T-helper 1 cell treated with Interleukin-12 subunit alpha and Interleukin-12 subunit beta and Interleukin-4 antibody, amounts not matched to agents 30 μg/mL and 1 μg/mL, for 36 hours (primary cell): Measurements from ENCODE around the gene GLP1R.

Source experiments
- H3K27ac Mint-ChIP-seq: one replicate; pipeline ENCODE4 v1.8.0; 2021; ENCODE audit warnings: mild to moderate bottlenecking, mixed read lengths
- H3K27me3 Mint-ChIP-seq: one replicate; pipeline ENCODE4 v1.8.0; 2021; ENCODE audit warnings: low read depth, mixed read lengths
- H3K36me3 Mint-ChIP-seq: one replicate; pipeline ENCODE4 v1.8.0; 2021; ENCODE audit warnings: low read depth, mixed read lengths
- H3K4me1 Mint-ChIP-seq: one replicate; pipeline ENCODE4 v1.8.0; 2021; ENCODE audit warnings: low read depth, mixed read lengths
- H3K4me3 Mint-ChIP-seq: one replicate; pipeline ENCODE4 v1.8.0; 2021; ENCODE audit warnings: mild to moderate bottlenecking, moderate library complexity, mixed read lengths
- H3K9me3 Mint-ChIP-seq: one replicate; pipeline ENCODE4 v1.8.0; 2021; ENCODE audit warnings: mixed read lengths

The GLP1R gene

DNA sequence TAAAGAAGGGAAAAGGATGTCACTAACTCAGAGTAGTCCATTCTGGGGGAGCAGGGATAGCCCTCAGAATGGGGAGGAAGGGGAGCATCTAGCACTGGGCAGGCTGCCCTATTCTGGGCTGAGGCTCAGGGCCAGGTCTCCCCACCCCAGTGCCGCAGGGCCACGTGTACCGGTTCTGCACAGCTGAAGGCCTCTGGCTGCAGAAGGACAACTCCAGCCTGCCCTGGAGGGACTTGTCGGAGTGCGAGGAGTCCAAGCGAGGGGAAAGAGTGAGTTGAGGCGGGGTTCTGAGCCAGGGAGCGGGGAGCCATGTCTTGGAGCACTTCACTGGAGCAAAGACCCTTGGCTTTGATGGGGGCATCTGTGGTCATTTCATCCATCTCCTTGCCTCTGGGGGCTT lies 17.0 kb downstream of the GLP1R start:
- Mint-ChIP-seq H3K4me3 (no peak overlapping the region), H3K27me3 (peaks cover 40% of the 10 kb centered on the region), H3K27ac (no peak overlapping the region), H3K9me3 (no peaks in the 10 kb centered on the region), H3K36me3 (no peaks in the 10 kb centered on the region), H3K4me1 (no peaks in the 10 kb centered on the region)

DNA sequence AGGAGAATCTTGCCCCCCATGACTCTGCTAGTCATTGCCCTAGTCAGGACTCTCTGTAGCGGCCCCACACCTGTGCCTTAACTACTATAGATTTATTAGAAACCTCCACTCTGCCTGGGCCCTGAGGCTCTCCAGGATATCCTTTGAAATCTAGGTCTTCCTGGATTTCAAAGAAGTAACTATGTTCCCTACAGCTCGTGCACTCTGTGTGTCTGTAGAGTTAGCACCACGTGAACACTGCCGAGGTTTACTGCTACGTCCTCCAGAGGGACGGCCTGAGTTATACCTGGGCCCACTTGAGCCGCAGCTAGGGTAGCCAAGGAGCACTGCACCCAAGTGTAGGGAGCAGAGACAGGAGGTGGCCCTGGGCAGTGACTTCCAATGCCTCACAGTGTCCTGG lies 19.8 kb downstream of the GLP1R start:
- Mint-ChIP-seq H3K4me3 (no peak overlapping the region), H3K36me3 (no peaks in the 10 kb centered on the region), H3K4me1 (no peaks in the 10 kb centered on the region), H3K9me3 (no peaks in the 10 kb centered on the region), H3K27ac (no peak overlapping the region), H3K27me3 (peaks cover 40% of the 10 kb centered on the region)

DNA sequence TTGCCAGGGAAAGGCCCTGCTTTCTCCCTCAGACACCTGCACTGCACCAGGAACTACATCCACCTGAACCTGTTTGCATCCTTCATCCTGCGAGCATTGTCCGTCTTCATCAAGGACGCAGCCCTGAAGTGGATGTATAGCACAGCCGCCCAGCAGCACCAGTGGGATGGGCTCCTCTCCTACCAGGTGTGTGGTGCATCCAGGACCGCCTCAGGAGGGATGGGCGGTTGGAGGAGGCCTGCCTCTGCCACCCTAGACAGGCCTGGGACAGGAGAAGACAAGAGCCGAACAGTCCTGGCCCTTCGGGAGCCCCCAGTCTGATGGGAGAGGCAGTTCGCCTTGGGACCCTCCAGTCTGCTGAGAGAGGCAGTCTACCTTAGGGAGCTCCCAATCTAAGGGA lies 24.2 kb downstream of the GLP1R start:
- no peak overlapping the region for H3K27ac Mint-ChIP-seq
- H3K4me1 Mint-ChIP-seq = peaks cover 3% of the 10 kb centered on the region
- H3K27me3 Mint-ChIP-seq = peaks cover 19% of the 10 kb centered on the region
- H3K36me3 Mint-ChIP-seq = no peaks in the 10 kb centered on the region
- H3K4me3 Mint-ChIP-seq = no peak overlapping the region
- no peaks in the 10 kb centered on the region for H3K9me3 Mint-ChIP-seq

DNA sequence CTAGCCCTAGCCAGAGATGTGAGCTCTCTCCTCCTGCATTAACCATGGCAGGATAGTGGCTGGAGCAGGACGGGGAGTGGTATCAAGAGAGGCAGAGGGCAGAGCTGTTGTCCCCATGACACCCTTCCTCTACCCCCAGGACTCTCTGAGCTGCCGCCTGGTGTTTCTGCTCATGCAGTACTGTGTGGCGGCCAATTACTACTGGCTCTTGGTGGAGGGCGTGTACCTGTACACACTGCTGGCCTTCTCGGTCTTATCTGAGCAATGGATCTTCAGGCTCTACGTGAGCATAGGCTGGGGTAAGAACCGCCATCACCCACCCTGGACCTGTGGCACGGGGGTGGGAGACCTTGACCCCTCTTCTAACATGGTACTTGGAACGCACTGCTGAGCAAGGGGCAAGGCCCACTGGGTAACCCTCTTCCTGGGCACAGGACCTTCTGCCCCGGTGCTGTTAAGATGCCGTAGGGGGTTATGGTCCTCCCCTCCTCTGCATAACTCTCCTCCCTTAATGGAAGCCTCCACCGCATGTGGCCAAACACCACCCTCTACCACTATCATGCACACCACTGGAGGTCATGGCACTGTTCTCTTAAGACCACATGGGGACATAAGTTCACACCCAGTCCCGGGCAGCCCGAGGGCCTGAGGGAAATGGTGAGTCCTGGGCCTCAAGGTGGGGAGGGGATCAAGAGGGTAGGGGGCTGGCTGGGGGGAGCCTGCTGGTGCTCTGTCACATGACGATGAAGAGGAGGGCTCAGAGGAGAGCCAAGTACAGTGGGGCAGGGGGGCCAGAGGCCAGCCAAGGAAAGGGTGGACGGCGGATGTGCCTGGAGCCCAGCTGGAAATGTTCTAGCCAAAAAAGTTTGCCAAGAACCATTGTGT lies 25.1 kb downstream of the GLP1R start:
- H3K27ac Mint-ChIP-seq = no peak overlapping the region
- H3K4me1 Mint-ChIP-seq = peaks cover 3% of the 10 kb centered on the region
- no peaks in the 10 kb centered on the region for H3K9me3 Mint-ChIP-seq
- H3K4me3 Mint-ChIP-seq = no peak overlapping the region
- peaks cover 18% of the 10 kb centered on the region for H3K27me3 Mint-ChIP-seq
- H3K36me3 Mint-ChIP-seq = no peaks in the 10 kb centered on the region

DNA sequence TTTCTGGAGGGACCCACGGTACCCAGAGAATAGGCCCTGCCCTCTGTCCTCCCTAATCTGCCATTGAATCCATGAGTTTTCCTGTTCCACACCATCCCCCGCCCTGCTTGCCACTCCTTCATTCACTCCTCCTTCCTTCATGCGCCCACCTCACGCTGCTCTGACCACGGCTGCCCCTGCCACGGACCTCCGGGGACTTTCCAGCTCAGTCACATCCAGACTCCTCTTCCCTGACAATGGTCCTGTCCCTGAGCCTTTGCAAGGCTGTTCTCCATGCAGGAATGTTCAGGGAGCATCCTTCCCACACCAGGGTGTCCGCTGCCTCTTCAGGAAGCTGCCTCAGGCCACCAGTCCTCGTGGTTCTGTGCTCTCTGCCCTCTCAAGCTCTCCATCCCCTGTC lies 25.9 kb downstream of the GLP1R start:
- H3K27me3 Mint-ChIP-seq = peaks cover 14% of the 10 kb centered on the region
- peaks cover 3% of the 10 kb centered on the region for H3K4me1 Mint-ChIP-seq
- H3K27ac Mint-ChIP-seq = no peak overlapping the region
- no peak overlapping the region for H3K4me3 Mint-ChIP-seq
- no peaks in the 10 kb centered on the region for H3K9me3 Mint-ChIP-seq
- H3K36me3 Mint-ChIP-seq = no peaks in the 10 kb centered on the region

DNA sequence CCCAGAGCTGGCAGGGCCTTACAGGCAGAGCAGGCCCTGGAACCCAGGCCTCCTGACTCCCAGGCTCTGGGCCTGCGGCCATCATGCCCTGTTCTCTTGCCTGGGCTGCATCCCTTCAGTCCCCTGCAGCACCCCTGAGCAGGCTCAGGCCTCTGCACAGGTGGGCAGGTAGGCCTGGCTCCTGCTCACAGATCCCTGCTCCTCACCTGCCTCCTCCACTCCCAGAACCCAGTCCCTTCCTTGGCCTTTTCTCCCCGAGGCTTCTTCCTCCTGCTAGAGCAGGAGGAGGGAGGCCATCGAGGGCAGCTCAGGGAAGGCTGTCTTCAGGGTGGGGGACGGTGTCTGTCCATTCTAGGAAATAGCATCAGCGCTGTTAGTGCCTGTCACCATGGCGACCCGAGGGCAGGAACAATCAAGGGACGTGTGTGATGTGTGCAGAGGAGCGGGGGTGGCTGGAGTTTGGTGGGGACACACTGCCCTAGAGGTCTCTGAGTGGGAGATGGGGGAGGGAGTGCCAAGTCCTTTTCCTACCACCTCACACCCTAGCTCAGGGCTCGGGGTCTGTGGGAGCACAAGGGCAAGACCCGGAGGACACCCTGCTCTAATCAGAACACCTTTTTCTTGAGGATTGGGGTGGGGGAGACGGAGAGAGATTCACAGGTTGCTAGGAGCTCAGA lies 26.6 kb downstream of the GLP1R start:
- no peak overlapping the region for H3K4me3 Mint-ChIP-seq
- H3K27me3 Mint-ChIP-seq = peaks cover 12% of the 10 kb centered on the region
- no peaks in the 10 kb centered on the region for H3K9me3 Mint-ChIP-seq
- no peak overlapping the region for H3K27ac Mint-ChIP-seq
- H3K4me1 Mint-ChIP-seq = peaks cover 3% of the 10 kb centered on the region
- no peaks in the 10 kb centered on the region for H3K36me3 Mint-ChIP-seq

DNA sequence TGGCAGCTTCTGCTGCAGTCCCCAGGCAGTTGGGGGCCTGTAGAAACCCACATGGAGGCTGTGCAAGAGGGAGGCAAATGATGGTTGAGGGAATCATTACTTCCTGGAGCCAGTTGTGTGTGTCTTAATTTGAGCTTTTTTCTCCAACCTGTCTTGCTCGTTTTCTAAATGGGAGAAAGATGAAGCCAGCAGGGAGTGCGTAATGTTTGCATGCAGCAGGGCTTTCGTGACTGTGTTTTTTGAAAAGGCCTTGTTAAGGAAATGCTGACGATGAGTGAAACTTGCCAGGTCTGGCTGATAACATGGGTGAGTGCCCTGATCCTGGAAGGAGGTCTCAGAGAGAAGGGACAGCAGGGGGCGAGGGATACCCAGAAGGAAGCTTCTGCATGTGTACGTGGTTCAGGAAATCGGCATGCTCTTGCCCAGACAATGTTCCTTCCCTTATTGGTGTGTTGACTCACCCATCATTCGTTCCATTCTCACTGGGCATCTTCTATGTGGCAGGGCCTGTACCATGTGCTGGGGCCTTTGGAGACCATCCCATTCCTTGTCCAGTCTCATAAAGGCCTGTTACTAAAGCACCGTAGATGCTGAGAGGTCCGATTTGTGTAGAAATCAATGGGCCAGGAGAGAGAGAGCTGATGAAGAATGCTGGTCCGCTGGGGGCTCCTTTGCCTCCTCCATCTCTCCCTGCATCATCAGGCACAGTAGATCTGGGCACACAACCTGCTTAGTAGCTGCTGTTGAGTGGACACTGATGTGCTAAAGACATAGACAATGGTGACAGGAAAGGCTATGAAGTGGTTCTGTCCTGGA lies 27.4 kb downstream of the GLP1R start:
- Mint-ChIP-seq H3K9me3 (no peaks in the 10 kb centered on the region), H3K27ac (no peak overlapping the region), H3K36me3 (no peaks in the 10 kb centered on the region), H3K4me1 (peaks cover 3% of the 10 kb centered on the region), H3K27me3 (peaks cover 8% of the 10 kb centered on the region), H3K4me3 (no peak overlapping the region)

DNA sequence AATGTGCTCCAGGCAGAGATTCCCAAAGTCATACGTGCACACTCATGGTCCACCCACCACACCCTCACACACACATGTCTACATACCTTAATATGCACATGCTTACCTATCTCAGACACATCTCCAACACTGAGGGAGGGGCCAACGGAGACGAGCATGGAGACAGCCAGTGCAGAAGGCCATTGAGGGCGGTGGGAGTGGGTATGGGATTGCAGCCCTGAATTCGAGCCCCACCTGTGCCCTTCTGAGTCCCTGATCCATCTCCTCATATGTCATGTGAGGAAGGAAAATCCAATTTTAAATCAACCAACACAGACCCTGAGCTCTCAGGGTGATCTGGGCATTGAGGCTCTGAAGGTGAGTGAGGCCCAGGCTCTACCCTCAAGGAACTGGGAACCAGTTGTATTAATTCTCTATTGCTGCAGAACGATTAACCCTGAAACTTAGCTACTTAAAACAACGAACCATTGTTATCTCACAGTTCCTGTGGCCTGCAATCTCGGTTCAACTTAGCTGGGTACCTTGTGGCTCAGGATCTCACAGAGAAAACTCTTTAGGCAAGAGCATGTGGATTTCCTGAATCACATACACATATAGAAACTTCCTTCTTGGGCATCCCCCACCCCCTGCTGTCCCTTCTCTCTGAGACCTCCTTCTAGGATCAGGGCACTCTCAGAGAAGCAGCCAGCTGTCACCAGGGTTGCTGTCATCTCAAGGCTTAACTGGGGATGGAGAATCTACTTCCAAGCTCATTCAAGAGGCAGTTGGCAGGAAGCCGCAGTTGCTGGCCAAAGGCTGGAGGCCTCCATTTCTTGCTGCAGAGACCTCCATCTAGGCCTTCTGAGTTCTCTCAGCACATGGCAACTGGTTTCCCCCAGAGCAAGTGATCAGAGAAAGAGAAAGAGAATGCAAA lies 28.3 kb downstream of the GLP1R start:
- Mint-ChIP-seq H3K36me3 (no peaks in the 10 kb centered on the region), H3K27me3 (peaks cover 3% of the 10 kb centered on the region), H3K4me1 (peaks cover 3% of the 10 kb centered on the region), H3K4me3 (no peak overlapping the region), H3K27ac (no peak overlapping the region), H3K9me3 (no peaks in the 10 kb centered on the region)

DNA sequence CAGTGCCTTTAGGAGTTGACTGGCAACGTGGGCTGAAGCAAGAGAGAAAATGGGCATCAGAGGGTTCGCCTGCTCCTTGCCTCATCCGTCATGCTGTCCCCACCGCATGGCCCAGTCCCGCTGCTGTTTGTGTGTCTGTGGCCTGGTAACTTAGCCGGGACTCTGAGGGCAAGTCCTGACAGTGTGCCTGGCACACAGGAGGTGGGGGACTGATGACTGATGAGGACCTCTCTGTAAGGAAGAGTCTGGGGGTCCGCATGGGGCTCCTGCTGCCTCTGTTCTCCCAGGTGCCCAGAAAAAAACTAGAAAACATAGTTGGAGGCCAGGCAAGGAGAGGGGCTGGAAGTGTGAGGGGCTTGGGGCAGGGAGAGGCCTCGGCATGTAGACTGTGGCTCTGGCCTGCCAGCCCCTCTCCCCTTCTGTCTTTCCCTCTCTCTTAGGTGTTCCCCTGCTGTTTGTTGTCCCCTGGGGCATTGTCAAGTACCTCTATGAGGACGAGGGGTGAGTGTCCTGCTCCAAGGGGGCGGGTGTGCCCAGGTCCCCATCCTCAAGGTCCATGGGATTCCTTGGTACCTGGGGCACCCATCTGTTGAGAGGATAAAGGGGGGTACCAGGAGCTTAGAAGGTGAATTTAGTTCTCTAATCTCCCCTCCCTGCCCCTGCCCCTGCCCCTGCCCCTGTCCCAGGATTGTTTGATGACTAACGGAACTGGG lies 29.5 kb downstream of the GLP1R start:
- peaks cover 4% of the 10 kb centered on the region for H3K27me3 Mint-ChIP-seq
- H3K27ac Mint-ChIP-seq = no peak overlapping the region
- H3K4me1 Mint-ChIP-seq = peaks cover 3% of the 10 kb centered on the region
- no peaks in the 10 kb centered on the region for H3K9me3 Mint-ChIP-seq
- H3K4me3 Mint-ChIP-seq = no peak overlapping the region
- H3K36me3 Mint-ChIP-seq = no peaks in the 10 kb centered on the region

DNA sequence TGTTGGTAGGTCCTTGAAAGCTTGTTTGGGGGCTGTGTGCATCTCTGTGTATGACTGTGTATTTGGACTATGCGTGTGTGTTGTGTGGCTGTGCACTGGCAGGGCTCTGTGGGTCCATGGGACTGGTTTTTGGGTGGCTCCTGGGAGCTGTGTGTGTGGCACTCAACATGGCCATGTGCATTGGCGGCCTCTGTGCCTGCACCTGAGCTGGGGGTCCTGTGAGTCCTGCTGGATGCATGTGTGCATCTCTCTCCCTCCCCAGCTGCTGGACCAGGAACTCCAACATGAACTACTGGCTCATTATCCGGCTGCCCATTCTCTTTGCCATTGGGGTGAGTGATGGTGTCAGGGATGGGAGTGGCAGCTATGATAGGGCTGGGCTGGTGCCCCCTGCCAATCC lies 30.1 kb downstream of the GLP1R start:
- H3K36me3 Mint-ChIP-seq = no peaks in the 10 kb centered on the region
- no peak overlapping the region for H3K4me3 Mint-ChIP-seq
- H3K27me3 Mint-ChIP-seq = peaks cover 8% of the 10 kb centered on the region
- no peaks in the 10 kb centered on the region for H3K9me3 Mint-ChIP-seq
- peaks cover 3% of the 10 kb centered on the region for H3K4me1 Mint-ChIP-seq
- no peak overlapping the region for H3K27ac Mint-ChIP-seq

DNA sequence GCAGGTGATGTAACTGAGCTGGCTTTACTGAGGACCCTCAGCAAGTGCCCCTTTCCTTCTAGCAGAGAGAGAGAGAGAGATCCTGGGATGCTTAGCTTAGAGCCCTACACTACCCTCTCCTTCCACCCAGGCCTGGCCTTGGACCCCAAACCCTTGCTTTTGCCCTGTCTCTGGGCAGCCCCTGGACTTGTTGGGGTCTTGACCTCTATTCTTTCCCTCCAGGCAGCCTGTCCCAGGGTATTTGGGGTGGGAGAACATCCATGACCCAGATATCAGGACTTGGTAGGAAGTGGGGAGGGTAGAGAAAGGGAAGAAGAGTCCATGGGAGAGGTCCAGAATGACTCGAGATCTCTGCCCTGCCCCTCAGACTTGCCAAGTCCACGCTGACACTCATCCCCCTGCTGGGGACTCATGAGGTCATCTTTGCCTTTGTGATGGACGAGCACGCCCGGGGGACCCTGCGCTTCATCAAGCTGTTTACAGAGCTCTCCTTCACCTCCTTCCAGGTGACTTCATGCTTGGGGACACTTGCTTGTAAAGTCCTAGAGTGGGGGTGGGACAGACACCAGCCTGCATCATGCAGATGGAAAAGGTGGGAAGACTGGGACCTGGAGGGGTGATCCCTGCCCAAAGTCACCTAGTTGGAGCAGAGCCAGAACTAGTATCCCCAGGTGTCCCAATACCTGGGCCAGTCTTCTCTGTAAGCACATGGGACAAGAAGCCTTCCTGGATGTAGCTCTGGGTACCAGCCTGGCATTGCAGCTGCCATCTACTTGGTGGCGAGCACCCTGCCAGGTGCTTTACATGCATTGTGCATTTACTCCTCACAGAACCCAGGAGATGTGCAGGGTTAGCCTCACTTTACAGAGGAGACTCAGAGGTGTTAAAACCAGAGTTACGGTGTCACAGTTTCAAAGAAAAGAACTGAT lies 30.9 kb downstream of the GLP1R start:
- Mint-ChIP-seq H3K36me3 (no peaks in the 10 kb centered on the region), H3K4me3 (no peak overlapping the region), H3K27ac (no peak overlapping the region)

DNA sequence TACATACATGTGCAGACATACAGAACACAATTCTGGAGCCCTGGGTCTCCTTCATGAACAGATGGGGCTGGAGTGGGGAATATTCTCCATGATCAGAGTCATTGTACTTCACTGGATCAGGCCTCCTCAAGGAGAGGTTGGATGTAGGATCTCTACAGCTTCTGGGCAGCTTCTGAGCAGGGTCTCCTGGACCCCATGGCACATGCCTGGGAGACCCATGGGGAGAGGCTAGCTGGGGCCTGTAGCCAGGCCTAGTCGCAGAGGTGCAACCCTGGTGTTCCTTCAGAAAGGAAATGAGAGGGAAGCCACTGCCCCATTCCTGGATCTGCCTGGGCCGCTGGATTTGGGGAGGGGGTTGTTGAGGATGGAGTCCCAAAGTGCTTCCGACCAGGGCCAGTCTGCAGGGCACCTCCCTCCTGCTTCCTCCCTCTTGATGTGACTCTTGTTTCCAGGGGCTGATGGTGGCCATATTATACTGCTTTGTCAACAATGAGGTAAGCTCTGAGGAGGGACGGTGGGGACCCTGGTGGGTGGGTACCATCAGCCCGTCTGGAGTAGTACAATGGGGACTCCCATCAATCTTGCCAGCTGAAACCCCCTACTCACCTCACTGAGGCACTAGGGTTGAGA lies 31.8 kb downstream of the GLP1R start:
- Mint-ChIP-seq H3K36me3 (no peaks in the 10 kb centered on the region), H3K4me3 (no peak overlapping the region), H3K9me3 (no peaks in the 10 kb centered on the region), H3K27ac (no peak overlapping the region), H3K4me1 (peaks cover 3% of the 10 kb centered on the region), H3K27me3 (peaks cover 16% of the 10 kb centered on the region)

More for the DNA sequence above, 30.9 kb downstream of the GLP1R start:
- peaks cover 12% of the 10 kb centered on the region for H3K27me3 Mint-ChIP-seq
- H3K4me1 Mint-ChIP-seq = peaks cover 3% of the 10 kb centered on the region
- H3K9me3 Mint-ChIP-seq = no peaks in the 10 kb centered on the region
